BE2C (cell line): ENCODE measurements around the gene TMCC2.

Source experiments
- DNase-seq: peaks from one replicate; pipeline ENCODE4 v3.0.0-alpha.2; 2020
- H3K27me3 ChIP-seq: fragments of 250-450 bp; sonication (Bioruptor Pico); 2 replicates; pipeline ENCODE4 v1.5.1; 2020; ENCODE audit warnings: mild to moderate bottlenecking
- H3K36me3 ChIP-seq: fragments of 250-450 bp; sonication (Bioruptor Pico); 2 replicates; pipeline ENCODE4 v1.5.1; 2020; ENCODE audit warnings: mild to moderate bottlenecking
- H3K4me1 ChIP-seq: fragments of 250-450 bp; sonication (Bioruptor Pico); 2 replicates; pipeline ENCODE4 v1.5.1; 2020
- H3K4me3 ChIP-seq: 2 replicates; pipeline ENCODE4 v1.5.1; 2011; ENCODE audit warnings: low read depth, low read length
- H3K9me3 ChIP-seq: fragments of 250-450 bp; sonication (Bioruptor Pico); 2 replicates; pipeline ENCODE4 v1.5.1; 2020
- TF ChIP-seq, protein P1 (sequence below): IDR thresholded peaks from 2 replicates; pipeline ENCODE4 v1.5.1; 2012; ENCODE audit warnings: mild to moderate bottlenecking, low read depth, low read length

The TMCC2 gene

DNA sequence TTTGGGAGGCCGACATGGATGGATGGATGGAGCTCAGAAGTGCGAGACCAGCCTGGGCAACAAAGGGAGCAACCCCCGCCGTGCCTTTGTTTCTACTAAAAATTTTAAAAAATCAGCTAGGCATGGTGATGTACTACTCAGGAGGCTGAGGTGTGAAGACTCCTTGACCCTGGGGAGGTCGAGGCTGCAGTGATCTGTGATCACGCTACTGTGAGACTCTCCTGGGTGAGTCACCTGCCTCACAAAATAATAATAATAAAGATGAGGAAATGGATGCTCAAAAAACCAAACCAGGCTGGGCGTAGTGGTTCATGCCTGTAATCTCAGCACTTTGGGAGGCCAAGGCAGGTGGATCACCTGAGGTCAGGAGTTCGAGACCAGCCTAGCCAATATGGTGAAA, 35.5 kb upstream of the TMCC2 start:
- no peak for DNase-seq
- H3K9me3 ChIP-seq, result no peaks in the 10 kb centered on the region
- peaks cover 3% of the 10 kb centered on the region; the same call in 1 of the 2 replicates for H3K36me3 ChIP-seq
- H3K4me1 ChIP-seq, result peaks cover 7% of the 10 kb centered on the region
- no peaks in the 10 kb centered on the region for H3K27me3 ChIP-seq
- no peak overlapping the region for H3K4me3 ChIP-seq
- TF ChIP-seq, protein P1, sequence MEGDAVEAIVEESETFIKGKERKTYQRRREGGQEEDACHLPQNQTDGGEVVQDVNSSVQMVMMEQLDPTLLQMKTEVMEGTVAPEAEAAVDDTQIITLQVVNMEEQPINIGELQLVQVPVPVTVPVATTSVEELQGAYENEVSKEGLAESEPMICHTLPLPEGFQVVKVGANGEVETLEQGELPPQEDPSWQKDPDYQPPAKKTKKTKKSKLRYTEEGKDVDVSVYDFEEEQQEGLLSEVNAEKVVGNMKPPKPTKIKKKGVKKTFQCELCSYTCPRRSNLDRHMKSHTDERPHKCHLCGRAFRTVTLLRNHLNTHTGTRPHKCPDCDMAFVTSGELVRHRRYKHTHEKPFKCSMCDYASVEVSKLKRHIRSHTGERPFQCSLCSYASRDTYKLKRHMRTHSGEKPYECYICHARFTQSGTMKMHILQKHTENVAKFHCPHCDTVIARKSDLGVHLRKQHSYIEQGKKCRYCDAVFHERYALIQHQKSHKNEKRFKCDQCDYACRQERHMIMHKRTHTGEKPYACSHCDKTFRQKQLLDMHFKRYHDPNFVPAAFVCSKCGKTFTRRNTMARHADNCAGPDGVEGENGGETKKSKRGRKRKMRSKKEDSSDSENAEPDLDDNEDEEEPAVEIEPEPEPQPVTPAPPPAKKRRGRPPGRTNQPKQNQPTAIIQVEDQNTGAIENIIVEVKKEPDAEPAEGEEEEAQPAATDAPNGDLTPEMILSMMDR, result no peak

DNA sequence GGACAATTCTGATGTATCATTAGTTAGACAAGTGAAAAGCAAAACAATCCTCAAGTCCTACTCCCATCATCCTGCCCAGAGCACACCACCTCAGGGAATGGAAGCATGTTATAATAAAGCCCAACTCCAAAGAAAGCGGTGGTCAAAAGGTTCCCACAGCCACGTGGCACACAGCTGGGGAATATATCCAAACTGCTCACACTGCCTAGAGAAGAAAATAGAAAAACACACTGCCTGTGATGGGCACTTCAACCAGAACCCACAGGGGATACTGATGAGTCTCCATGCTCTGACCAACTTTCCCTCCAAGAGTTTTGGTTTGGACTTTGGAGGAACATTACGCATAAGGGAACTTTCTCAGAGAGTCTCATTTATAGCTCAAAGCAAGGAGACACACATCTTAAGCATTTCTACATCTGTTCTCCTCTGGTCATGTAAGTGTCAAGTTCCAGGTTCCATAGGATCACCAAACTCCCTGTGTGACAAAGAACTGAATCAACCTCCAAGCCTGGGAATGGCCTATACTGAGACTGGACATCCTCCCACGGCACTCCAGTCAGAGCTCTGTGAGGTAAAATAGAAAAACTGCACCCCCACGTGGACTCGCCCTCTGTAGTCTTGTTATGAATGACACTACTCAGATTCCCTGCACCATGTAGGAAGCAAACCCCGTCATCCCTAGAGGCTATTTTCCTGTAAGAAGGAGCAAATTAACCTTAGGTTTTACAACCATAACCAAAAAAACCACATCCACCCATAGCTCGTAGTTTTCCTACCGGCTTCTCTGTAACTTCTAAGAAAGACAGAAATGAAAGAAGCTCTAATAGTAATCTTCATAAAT, 28.4 kb upstream of the TMCC2 start:
- no peak for DNase-seq
- H3K27me3 ChIP-seq, result no peaks in the 10 kb centered on the region
- no peak overlapping the region for H3K4me3 ChIP-seq
- TF ChIP-seq, protein P1, result no peak
- no peaks in the 10 kb centered on the region; the same call in 1 of the 2 replicates for H3K4me1 ChIP-seq
- no peaks in the 10 kb centered on the region for H3K9me3 ChIP-seq
- H3K36me3 ChIP-seq, result no peaks in the 10 kb centered on the region

DNA sequence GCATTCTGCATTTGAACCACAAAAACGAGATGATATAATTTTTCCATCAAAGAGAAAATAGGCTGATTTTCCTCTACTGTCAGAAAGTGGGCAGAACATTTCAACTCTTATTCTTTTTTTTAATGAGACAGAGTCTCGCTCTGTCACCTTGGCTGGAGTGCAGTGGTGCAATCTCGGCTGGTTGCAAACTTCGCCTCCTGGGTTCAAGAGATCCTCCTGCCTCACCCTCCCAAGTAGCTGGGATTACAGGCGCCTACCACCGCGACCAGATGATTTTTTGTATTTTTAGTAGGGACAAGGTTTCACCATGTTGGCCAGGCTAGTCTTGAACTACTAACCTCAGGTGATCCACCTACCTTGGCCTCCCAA, 27.8 kb upstream of the TMCC2 start:
- Histone ChIP-seq H3K4me1 (no peaks in the 10 kb centered on the region; the same call in 1 of the 2 replicates), H3K36me3 (no peaks in the 10 kb centered on the region), H3K27me3 (no peaks in the 10 kb centered on the region), H3K4me3 (no peak overlapping the region), H3K9me3 (no peaks in the 10 kb centered on the region)
- no peak for DNase-seq
- TF ChIP-seq, protein P1, result no peak

DNA sequence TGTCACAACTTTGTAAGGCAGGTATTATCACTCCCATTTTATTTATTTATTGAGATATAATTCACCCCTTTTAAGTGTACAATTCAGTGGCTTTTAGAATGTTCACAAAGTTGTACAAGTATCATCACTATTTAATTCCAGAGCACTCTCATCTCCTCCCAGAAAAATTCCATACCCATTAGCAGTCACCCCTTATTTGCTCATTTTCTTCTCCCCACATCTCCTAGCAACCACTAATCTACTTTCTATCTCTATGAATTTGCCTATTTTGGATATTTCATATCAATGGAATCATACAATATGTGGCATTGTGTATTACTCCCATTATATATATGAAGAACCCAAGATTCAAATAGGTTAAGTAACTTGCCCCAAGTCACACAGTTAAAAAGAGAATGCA, 23.2 kb upstream of the TMCC2 start:
- Histone ChIP-seq H3K27me3 (no peaks in the 10 kb centered on the region), H3K9me3 (no peaks in the 10 kb centered on the region), H3K4me1 (no peaks in the 10 kb centered on the region; the same call in 1 of the 2 replicates), H3K36me3 (no peaks in the 10 kb centered on the region), H3K4me3 (no peak overlapping the region)
- TF ChIP-seq, protein P1, result no peak
- no peak for DNase-seq

DNA sequence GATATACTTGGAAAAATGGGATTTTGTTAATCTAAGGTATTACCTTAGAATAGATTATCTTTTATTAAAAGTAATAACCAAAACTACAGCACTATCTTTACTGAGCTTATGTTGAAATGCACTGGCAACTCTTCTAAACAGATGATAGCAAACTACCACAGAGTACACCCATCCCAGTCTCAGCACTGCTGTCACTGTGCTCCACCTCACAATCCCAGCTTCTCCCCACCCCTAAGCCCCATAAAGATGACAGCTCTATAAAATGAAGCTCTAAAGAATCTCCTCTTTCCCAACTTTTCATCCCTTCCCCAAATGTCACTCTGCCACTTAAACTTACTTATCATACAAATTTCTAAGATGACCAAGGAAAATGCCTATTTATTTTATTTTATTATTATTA, 22.7 kb upstream of the TMCC2 start:
- H3K4me3 ChIP-seq, result no peak overlapping the region
- no peaks in the 10 kb centered on the region for H3K9me3 ChIP-seq
- no peak for DNase-seq
- no peaks in the 10 kb centered on the region for H3K27me3 ChIP-seq
- no peaks in the 10 kb centered on the region; the same call in 1 of the 2 replicates for H3K4me1 ChIP-seq
- H3K36me3 ChIP-seq, result no peaks in the 10 kb centered on the region
- TF ChIP-seq, protein P1, result no peak

DNA sequence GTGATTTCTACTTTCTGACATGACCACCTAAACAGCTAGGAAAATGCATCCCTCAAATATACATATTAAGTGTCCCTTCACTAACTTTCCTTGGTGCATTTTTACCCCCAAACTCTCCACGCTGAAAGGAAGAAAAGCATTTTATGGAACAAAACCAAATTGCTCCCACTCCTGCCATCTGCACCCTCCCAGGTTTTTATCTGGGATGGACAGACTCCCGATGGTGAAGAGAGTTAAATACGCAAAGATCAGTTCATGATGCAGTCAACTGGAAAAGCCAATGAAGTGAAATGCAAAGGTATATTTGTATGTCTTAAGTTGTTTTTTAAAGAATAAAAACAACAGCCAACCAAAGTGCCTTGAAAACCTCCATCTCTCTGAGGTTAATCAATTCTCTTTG, 18.9 kb upstream of the TMCC2 start:
- DNase-seq, result no peak
- Histone ChIP-seq H3K4me3 (no peak overlapping the region), H3K9me3 (no peaks in the 10 kb centered on the region), H3K4me1 (no peaks in the 10 kb centered on the region; the same call in 1 of the 2 replicates), H3K27me3 (no peaks in the 10 kb centered on the region), H3K36me3 (no peaks in the 10 kb centered on the region)
- TF ChIP-seq, protein P1, result no peak
